Aorta (tissue), 5 donors: ENCODE data around the gene SRBD1. TPM values are rescaled to one million over a fixed set of nuclear protein-coding genes. Genes with fewer than 3 reads are reported as not detected.
A peak's percentile ranks its signal among the peaks of the same experiment; 100 is the strongest.

Experiments
- ATAC-seq: fragments of 200-7000 bp; cut with Tn5 transposase; one replicate; pipeline ENCODE4 v1.9.1; 2022; ENCODE audit warnings: moderate library complexity; ENCODE audit not compliant: low FRiP score
- DNase-seq, 2 donors: peaks; one replicate each; pipeline ENCODE4 v3.0.0-alpha.2; 2020
- H3K27ac ChIP-seq, 2 donors: one replicate each; pipeline ENCODE4 v1.5.1; 2013; ENCODE audit warnings: low read length in 2 of 2, mild to moderate bottlenecking in 2 of 2, moderate library complexity in 2 of 2, control low read depth in 1 of 2, inconsistent platforms in 1 of 2, low read depth in 1 of 2
- H3K27me3 ChIP-seq, 2 donors: one replicate each; pipeline ENCODE4 v1.6.1; 2013; ENCODE audit warnings: control low read depth in 1 of 2, low read length in 1 of 2, mild to moderate bottlenecking in 1 of 2, moderate library complexity in 1 of 2; ENCODE audit not compliant: insufficient read depth in 2 of 2, control insufficient read depth in 1 of 2
- H3K36me3 ChIP-seq, 2 donors: one replicate each; pipeline ENCODE4 v1.6.1; 2013; ENCODE audit warnings: control low read depth in 1 of 2, low read length in 1 of 2, mild to moderate bottlenecking in 1 of 2; ENCODE audit not compliant: insufficient read depth in 2 of 2, control insufficient read depth in 1 of 2
- H3K4me1 ChIP-seq, 2 donors: one replicate each; pipeline ENCODE4 v1.6.1; 2013; ENCODE audit warnings: low read length in 2 of 2, control low read depth in 1 of 2, mild to moderate bottlenecking in 1 of 2, moderate library complexity in 1 of 2; ENCODE audit not compliant: insufficient read depth in 2 of 2, control insufficient read depth in 1 of 2
- H3K4me3 ChIP-seq, 2 donors: one replicate each; pipeline ENCODE4 v1.5.1; 2013; ENCODE audit warnings: low read length in 2 of 2, control low read depth in 1 of 2, mild to moderate bottlenecking in 1 of 2
- H3K9me3 ChIP-seq: one replicate; pipeline ENCODE4 v1.6.1; 2013; ENCODE audit warnings: mild to moderate bottlenecking, low read length; ENCODE audit not compliant: control insufficient read depth
- WGBS, 2 donors: extraction: QIAGEN DNeasy Blood & Tissue Kit; methylation state at CpG; one replicate each; pipeline ENCODE4 v1.1.7; 2013; 5-methylcytosine and 5-hydroxymethylcytosine counted together
- intact Hi-C, 2 donors: fragments of 100-400 bp; cut with DNase I; formaldehyde crosslinking; loops; one replicate each; pipeline versions ENCODE4 v1.14.2 to v1.15.0; 2022
- polyA plus RNA-seq, 2 donors: library from polyadenylated mRNA; stranded (reverse); fragments of 200-250 nt; gene quantifications; one replicate each; pipeline ENCODE4 v1.2.3, GENCODE V29; 2013
- total RNA-seq, 2 donors: library from RNA; stranded (reverse); fragmentation: NEBNext Ultra II Directional; extraction: Animal tissue kit (Norgen Biotek cat#: 25700); gene quantifications; one replicate each; pipeline ENCODE4 v1.2.1, GENCODE V29; 2021
- donor health status: healthy with polysubstance abuse.
- donor health status: Bipolar disorder and iron deficiency.
- donor health status: DM: no; HTN: no; CAD: no.
- donor health status: DM: no; HTN: no; CAD: no.
- donor health status: DM: yes; HTN: yes; CAD: no.

SRBD1 gene
- total and polyA plus RNA-seq, 4 donors, result 5.4 to 21.2 (median 10.6) TPM

DNA sequence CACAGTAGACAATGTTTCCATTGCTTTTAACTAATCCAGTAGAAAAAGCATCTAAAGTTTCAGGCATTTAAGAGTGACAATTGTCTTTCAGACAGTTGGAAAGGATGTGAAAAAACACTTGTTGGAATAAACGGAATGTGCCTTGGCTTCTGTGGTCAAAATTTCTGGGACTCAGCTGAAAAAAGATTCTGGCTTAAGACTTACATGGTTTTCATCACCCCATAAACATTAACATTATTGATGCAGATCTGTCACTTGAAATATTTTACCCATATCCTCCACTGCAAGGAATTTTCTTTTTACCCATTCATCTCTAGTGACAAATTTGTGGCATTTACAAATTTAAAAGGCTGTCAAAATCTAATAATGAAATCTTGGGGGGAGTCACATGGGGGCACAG lies 166.0 kb downstream of the SRBD1 start:
- WGBS, 2 donors, result 3 to 10% methylated on average over 1 of the region's 1 CpG

DNA sequence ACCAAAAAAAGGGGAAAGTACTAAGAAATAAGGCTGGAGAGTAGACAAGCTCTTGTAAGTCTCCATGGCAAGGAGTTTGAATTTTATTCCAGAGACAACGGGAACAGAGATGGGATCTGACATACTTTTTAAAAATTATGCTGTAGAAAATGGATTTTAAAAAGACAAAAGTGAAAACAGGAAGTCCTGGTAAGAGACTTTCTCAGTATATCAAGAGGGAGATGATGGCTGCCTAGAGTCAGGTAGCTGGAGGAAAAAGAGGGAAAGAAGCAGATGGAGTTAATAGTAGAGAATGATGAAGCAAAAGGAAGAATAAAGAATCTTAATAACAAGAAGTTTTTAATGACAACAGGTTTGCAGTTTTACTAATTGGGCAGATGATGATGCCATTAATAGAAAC lies 168.1 kb downstream of the SRBD1 start:
- H3K9me3 ChIP-seq, result no peaks in the 10 kb centered on the region
- H3K36me3 ChIP-seq, result no peaks in the 10 kb centered on the region
- no peak overlapping the region for H3K27ac ChIP-seq
- H3K4me3 ChIP-seq, result peak overlapping the region in 1 of 2 donors; percentile 40
- DNase-seq (no peak), ATAC-seq (no peak)
- peaks cover 0 to 13% of the 10 kb centered on the region in 2 donors for H3K4me1 ChIP-seq
- 11 to 36% methylated on average over 1 of the region's 1 CpG for WGBS, 2 donors
- intact Hi-C loops, result no loop called here
- no peaks in the 10 kb centered on the region for H3K27me3 ChIP-seq

More for the DNA sequence above, 166.0 kb downstream of the SRBD1 start:
- H3K4me3 ChIP-seq, result no peak overlapping the region
- no peak for ATAC-seq
- intact Hi-C loops, result no loop called here
- no peaks in the 10 kb centered on the region for H3K36me3 ChIP-seq
- no peaks in the 10 kb centered on the region for H3K27me3 ChIP-seq
- no peak overlapping the region for H3K27ac ChIP-seq
- H3K9me3 ChIP-seq, result no peaks in the 10 kb centered on the region
- H3K4me1 ChIP-seq, result peaks cover 0 to 13% of the 10 kb centered on the region in 2 donors
- no peak for DNase-seq

DNA sequence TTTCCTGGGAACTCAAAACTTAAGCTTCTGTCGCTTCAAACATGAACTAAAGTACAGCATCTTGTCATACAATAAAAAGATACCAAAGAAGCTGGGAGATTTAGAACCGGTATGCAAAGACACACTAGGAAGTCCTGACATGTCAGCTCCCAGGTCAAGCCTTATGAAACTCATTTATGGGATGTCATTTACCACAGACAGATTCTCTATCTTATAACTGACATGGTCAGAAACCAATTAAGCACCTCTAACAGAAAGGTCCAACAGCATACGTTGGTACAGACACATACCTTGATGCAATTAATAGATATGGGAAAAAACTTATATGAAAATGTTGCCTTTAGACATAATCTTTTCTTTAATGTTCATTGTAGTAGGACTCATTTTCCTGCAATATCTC lies 169.0 kb downstream of the SRBD1 start:
- peaks cover 0 to 13% of the 10 kb centered on the region in 2 donors for H3K4me1 ChIP-seq
- intact Hi-C loops, result no loop called here
- H3K27ac ChIP-seq, result peak overlapping the region in 1 of 2 donors; percentile 82
- no peaks in the 10 kb centered on the region for H3K36me3 ChIP-seq
- 34 to 39% methylated on average over 3 of the region's 3 CpGs for WGBS, 2 donors
- no peak overlapping the region for H3K4me3 ChIP-seq
- ATAC-seq (no peak), DNase-seq (no peak)
- H3K9me3 ChIP-seq, result no peaks in the 10 kb centered on the region
- H3K27me3 ChIP-seq, result no peaks in the 10 kb centered on the region

DNA sequence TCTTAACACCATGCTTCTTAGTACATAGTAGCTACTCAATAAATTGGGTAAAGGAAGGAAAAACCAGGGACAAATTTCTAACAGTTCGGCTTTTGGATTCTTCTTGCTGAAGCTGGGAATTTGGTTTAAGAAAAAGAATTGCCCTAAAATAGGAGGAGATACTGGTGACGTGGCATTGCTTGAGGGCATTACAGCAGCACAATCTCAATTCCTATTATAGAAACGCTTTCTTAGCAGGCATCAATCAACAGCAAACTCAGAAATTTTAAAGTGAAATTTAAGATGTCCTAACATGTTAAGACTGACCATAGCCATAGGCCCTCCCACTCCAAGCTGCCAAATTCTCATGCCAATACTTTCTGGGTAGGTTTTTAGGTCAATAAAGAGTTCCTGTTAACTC lies 169.5 kb downstream of the SRBD1 start:
- no peak for DNase-seq
- intact Hi-C loops, result no loop called here
- no peak for ATAC-seq
- no peaks in the 10 kb centered on the region for H3K9me3 ChIP-seq
- no peaks in the 10 kb centered on the region for H3K27me3 ChIP-seq
- H3K36me3 ChIP-seq, result no peaks in the 10 kb centered on the region
- peak overlapping the region in 1 of 2 donors; percentile 82 for H3K27ac ChIP-seq
- peaks cover 0 to 13% of the 10 kb centered on the region in 2 donors for H3K4me1 ChIP-seq
- WGBS, 2 donors, result 15 to 20% methylated on average over 3 of the region's 3 CpGs
- H3K4me3 ChIP-seq, result no peak overlapping the region

DNA sequence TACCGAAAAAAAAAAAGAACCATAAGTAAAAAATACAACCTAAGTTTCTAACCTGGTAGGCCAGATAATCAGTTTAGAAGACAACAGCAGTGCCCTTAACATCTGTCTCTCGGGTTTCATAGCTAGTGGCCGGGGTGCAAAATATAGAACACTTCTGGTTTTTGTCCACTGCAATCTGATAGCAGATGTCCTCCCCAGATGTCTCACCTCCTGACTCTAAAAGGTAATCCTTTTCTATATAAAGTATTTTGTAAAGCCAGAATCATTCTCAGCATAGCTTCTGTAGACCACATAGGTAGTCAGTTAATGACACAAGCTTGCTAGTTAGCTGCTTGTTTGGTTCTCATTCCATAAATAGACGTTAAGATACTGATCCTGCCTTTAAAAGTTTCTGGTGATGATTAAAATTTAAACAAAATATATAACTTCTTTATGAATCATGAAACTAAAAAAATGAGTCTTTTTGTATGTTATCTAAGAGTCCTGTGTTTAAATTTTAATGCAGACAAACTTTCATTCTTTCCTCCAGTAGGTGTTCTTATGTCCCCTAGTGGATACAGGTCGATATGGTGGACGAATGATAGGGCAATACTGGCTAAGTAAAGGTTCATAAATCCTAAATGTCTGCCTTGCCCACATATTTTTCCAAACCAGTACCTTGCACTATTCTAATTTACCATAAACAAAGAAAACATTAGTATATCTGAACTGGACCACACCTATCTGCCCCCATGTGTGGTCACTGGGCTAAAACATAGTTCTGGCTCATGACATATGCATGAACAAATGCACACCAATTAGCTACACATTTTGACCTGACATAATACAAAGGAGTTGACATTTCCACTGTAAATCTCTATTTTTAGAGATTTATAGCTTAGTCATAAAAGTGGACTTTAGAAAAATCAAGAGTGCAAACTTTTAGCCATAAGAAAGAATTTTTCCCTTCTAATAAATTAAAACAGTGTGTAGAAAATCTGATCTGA lies 171.0 kb downstream of the SRBD1 start:
- Histone ChIP-seq H3K4me1 (peaks cover 0 to 13% of the 10 kb centered on the region in 2 donors), H3K27ac (no peak overlapping the region), H3K27me3 (no peaks in the 10 kb centered on the region), H3K9me3 (no peaks in the 10 kb centered on the region), H3K4me3 (no peak overlapping the region), H3K36me3 (no peaks in the 10 kb centered on the region)
- intact Hi-C loops, result loop anchor here in 1 of 2 donors (10.0 kb wide), 1 partner anchor 155 kb away; no protein-coding TSS in a partner anchor
- ATAC-seq, result no peak
- WGBS, 2 donors, result 86 to 87% methylated on average over 6 of the region's 6 CpGs
- DNase-seq, result no peak

DNA sequence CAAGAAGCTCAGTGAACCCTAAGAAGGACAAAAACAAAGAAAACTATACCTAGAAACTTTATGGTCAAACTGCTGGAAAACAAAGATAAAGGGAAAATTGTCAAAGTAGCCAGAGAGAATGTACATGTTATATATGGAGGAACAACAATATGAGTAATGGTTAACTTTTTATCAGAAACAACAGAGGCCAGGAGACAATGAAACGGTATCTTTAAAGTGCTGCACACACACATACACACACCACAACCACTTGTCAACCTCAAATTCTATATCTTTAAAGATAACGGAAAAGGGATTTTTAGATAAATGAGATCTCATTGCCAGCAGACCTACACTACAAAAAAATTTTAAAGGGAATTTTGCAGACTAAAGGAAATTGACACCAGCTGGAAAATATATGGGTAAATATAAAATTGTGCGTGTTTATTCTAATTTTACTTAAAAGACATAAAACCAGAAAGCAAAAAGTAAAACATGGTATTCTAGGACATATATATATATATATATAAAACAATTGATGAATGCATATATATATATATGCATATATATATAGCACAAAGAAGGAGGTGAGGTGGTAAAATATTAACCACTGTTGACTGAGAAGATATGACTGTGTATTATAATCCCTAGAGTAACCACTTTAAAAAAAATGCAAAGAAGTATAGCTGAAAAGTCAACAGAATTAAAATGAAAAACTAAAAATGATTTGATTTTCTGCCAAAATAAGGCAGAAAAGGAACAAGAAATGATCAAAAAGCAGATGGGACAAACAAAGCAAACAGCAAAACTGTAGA lies 172.0 kb downstream of the SRBD1 start:
- Histone ChIP-seq H3K36me3 (no peaks in the 10 kb centered on the region), H3K4me1 (peaks cover 0 to 13% of the 10 kb centered on the region in 2 donors), H3K27ac (no peak overlapping the region), H3K27me3 (no peaks in the 10 kb centered on the region), H3K9me3 (no peaks in the 10 kb centered on the region), H3K4me3 (no peak overlapping the region)
- 94 to 96% methylated on average over 3 of the region's 3 CpGs for WGBS, 2 donors
- DNase-seq (no peak), ATAC-seq (no peak)
- intact Hi-C loops, result loop anchor here in 1 of 2 donors (10.0 kb wide), 1 partner anchor 154 kb away; no protein-coding TSS in a partner anchor

DNA sequence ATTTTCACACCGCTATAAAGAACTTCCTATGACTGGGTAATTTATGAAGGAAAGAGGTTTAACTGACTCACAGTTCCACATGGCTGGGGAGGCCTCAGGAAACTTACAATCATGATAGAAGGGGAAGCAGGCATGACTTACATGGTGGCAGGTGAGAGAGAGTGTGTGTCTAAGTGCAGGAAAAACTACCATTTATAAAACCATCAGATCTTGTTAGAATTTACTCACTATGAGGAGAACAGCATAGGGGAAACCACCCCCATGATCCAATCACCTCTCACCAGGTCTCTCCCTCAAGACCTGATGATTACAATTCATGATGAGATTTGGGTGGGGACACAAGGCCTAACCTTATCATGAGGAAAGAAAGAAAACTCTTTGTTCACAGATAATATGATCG lies 174.6 kb downstream of the SRBD1 start:
- H3K36me3 ChIP-seq, result no peaks in the 10 kb centered on the region
- no peaks in the 10 kb centered on the region for H3K4me1 ChIP-seq
- no peaks in the 10 kb centered on the region for H3K9me3 ChIP-seq
- no peak overlapping the region for H3K27ac ChIP-seq
- no peak for ATAC-seq
- no peak for DNase-seq
- WGBS, 2 donors, result 95 to 98% methylated on average over 2 of the region's 2 CpGs
- no peak overlapping the region for H3K4me3 ChIP-seq
- H3K27me3 ChIP-seq, result no peaks in the 10 kb centered on the region
- intact Hi-C loops, result loop anchor here in 1 of 2 donors (10.0 kb wide), 1 partner anchor 152 kb away; no protein-coding TSS in a partner anchor

DNA sequence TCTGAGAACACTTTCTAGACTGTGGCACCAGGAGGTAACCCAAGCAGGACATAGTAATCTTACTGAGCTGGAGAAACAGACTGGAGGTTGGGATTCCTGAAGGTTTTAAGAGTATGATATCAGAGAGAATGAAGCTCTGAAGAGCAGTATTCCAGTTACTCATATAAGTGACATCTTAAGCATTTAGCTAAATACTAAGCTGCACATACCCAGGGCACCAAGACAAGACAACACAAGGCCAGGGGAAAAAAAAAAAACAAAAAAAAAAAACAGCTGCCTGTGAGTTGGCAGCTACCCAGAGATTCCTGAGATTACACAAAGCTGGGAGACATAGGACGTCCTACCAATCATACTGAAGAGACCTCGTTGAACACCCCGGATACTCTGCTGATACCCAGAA lies 175.8 kb downstream of the SRBD1 start:
- no peak overlapping the region for H3K4me3 ChIP-seq
- no peak overlapping the region for H3K27ac ChIP-seq
- intact Hi-C loops, result loop anchor here in 1 of 2 donors (10.0 kb wide), 1 partner anchor 151 kb away; no protein-coding TSS in a partner anchor
- ATAC-seq (no peak), DNase-seq (no peak)
- WGBS, 2 donors, result 77 to 81% methylated on average over 3 of the region's 3 CpGs
- no peaks in the 10 kb centered on the region for H3K36me3 ChIP-seq
- no peaks in the 10 kb centered on the region for H3K4me1 ChIP-seq
- H3K27me3 ChIP-seq, result no peaks in the 10 kb centered on the region
- H3K9me3 ChIP-seq, result no peaks in the 10 kb centered on the region
